ENCODE results near the gene CALD1. TPM values are rescaled to one million over a fixed set of nuclear protein-coding genes. Genes with fewer than 3 reads are reported as not detected.

CALD1 gene
- total and polyA plus RNA-seq, 4 donors = 48.0 to 226 (median 95.2) TPM

- no peak for DNase-seq (ENCODE audit: low spot score)
- no peak overlapping the region for H3K27ac ChIP-seq (ENCODE audit: low read depth in 1 of 2, low read length in 2 of 2)
- H3K4me3 ChIP-seq (ENCODE audit: low read depth in 1 of 3, low read length in 3 of 3) = no peak overlapping the region
- WGBS = 90% methylated on average over 5 of the region's 5 CpGs
- H3K9me3 ChIP-seq (ENCODE audit: control insufficient read depth in 4 of 4, low read length in 3 of 4) = no peaks in the 10 kb centered on the region
- no peak overlapping the region for H3K9ac ChIP-seq (ENCODE audit: low read depth in 1 of 2, low read length in 2 of 2)
- no peak for TF ChIP-seq FOXA2 (IDR thresholded peaks at IDR 0.05)
- no peak for TF ChIP-seq NR2F2 (IDR thresholded peaks at IDR 0.05)
- no peak for TF ChIP-seq YY1 (IDR thresholded peaks at IDR 0.05)
- no peak for TF ChIP-seq HNF4G (IDR thresholded peaks at IDR 0.05)
- no peak for TF ChIP-seq FOXA1 (IDR thresholded peaks at IDR 0.05)
- TF ChIP-seq HNF4A (conservative IDR thresholded peaks at IDR 0.05) = no peak
- TF ChIP-seq ZBTB33 (IDR thresholded peaks at IDR 0.05) = no peak
- no peak for TF ChIP-seq CTCF (IDR thresholded peaks at IDR 0.05; ENCODE audit: low read depth, low read length, missing input control)
- TF ChIP-seq GABPA (IDR thresholded peaks at IDR 0.05 in 1 of 2, conservative IDR thresholded peaks at IDR 0.05 in 1 of 2) = no peak
- TF ChIP-seq ATF3 (IDR thresholded peaks at IDR 0.05) = no peak
- no peak for TF ChIP-seq JUND (IDR thresholded peaks at IDR 0.05)
- TF ChIP-seq RXRA (IDR thresholded peaks at IDR 0.05) = no peak
- TF ChIP-seq TAF1 (conservative IDR thresholded peaks at IDR 0.05) = no peak
- no peak for TF ChIP-seq REST (IDR thresholded peaks at IDR 0.05)
- no peak for TF ChIP-seq EGR1 (IDR thresholded peaks at IDR 0.05; ENCODE audit: low read depth in 2 of 2)
- no peak for TF ChIP-seq RAD21 (IDR thresholded peaks at IDR 0.05)
- TF ChIP-seq SP1 (IDR thresholded peaks at IDR 0.05) = no peak
- no peak for TF ChIP-seq MAX (IDR thresholded peaks at IDR 0.05)
- H3K4me1 ChIP-seq (ENCODE audit: control insufficient read depth in 4 of 4, insufficient read depth in 4 of 4, low read length in 3 of 4) = no peaks in the 10 kb centered on the region
- no peaks in the 10 kb centered on the region for H3K27me3 ChIP-seq (ENCODE audit: control insufficient read depth in 4 of 4, insufficient read depth in 4 of 4, low read length in 3 of 4)
- H3K36me3 ChIP-seq (ENCODE audit: control insufficient read depth in 4 of 4, insufficient read depth in 3 of 4, low read depth in 1 of 4, low read length in 3 of 4) = no peaks in the 10 kb centered on the region
These were observed 90.7 kb downstream of the CALD1 start for GRCh38 chr7:134870156-134870555.
